ENCODE data around the gene GTF2IRD1.
"Not testable (repeated sequence)": the region's sequence is repeated elsewhere in the genome, so short reads cannot be mapped to it uniquely, and the experiment has no call there.

The GTF2IRD1 gene

GRCh38 chr7:74429153-74429747, 24.5 kb upstream of the GTF2IRD1 start:
- DNase-seq (ENCODE audit: low spot score): no peak

GRCh38 chr7:74430409-74430808, 23.3 kb upstream of the GTF2IRD1 start:
- DNase-seq (ENCODE audit: low spot score): not testable (repeated sequence)

- no peak for DNase-seq (ENCODE audit: low spot score)
Measured at GRCh38 chr7:74430961-74431466, 22.7 kb upstream of the GTF2IRD1 start.

- not testable (repeated sequence) for DNase-seq (ENCODE audit: low spot score)
Measured at GRCh38 chr7:74437291-74437571, 16.5 kb upstream of the GTF2IRD1 start.

GRCh38 chr7:74438327-74438726, 15.4 kb upstream of the GTF2IRD1 start:
- DNase-seq (ENCODE audit: low spot score): no peak

- DNase-seq (ENCODE audit: low spot score): no peak
Measured at GRCh38 chr7:74439541-74439940, 14.2 kb upstream of the GTF2IRD1 start.

- DNase-seq (ENCODE audit: low spot score): not testable (repeated sequence)
Measured at GRCh38 chr7:74440143-74440542, 13.6 kb upstream of the GTF2IRD1 start.

- no peak for DNase-seq (ENCODE audit: low spot score)
Measured at GRCh38 chr7:74441801-74442200, 11.9 kb upstream of the GTF2IRD1 start.

- no peak for DNase-seq (ENCODE audit: low spot score)
Measured at GRCh38 chr7:74443543-74444247, 10.0 kb upstream of the GTF2IRD1 start.

GRCh38 chr7:74449144-74449543, 4.6 kb upstream of the GTF2IRD1 start:
- DNase-seq (ENCODE audit: low spot score): no peak

GRCh38 chr7:74449809-74450397, 3.8 kb upstream of the GTF2IRD1 start:
- peak; percentile 48 for DNase-seq (ENCODE audit: low spot score)

- no peak for DNase-seq (ENCODE audit: low spot score)
Measured at GRCh38 chr7:74452748-74453321, 871 bp upstream of the GTF2IRD1 start.

- no peak for DNase-seq (ENCODE audit: low spot score)
Measured at GRCh38 chr7:74454021-74454924, 567 bp downstream of the GTF2IRD1 start.

GRCh38 chr7:74454925-74455288, 1.2 kb downstream of the GTF2IRD1 start:
- no peak for DNase-seq (ENCODE audit: low spot score)

GRCh38 chr7:74455291-74455804, 1.6 kb downstream of the GTF2IRD1 start:
- DNase-seq (ENCODE audit: low spot score): no peak

GRCh38 chr7:74455928-74456327, 2.2 kb downstream of the GTF2IRD1 start:
- no peak for DNase-seq (ENCODE audit: low spot score)

- no peak for DNase-seq (ENCODE audit: low spot score)
Measured at GRCh38 chr7:74457007-74457406, 3.3 kb downstream of the GTF2IRD1 start.

- DNase-seq (ENCODE audit: low spot score): no peak
Measured at GRCh38 chr7:74461970-74462706, 8.4 kb downstream of the GTF2IRD1 start.

GRCh38 chr7:74462707-74463100, 9.0 kb downstream of the GTF2IRD1 start:
- DNase-seq (ENCODE audit: low spot score): no peak

- no peak for DNase-seq (ENCODE audit: low spot score)
Measured at GRCh38 chr7:74464931-74465886, 11.5 kb downstream of the GTF2IRD1 start.

Data from kidney capillary endothelial cell (primary cell).